ENCODE results near the gene CLSTN2. TPM values are rescaled to one million over a fixed set of nuclear protein-coding genes. Genes with fewer than 3 reads are reported as not detected.

The CLSTN2 gene
- total and polyA plus RNA-seq, 2 experiments from 2014 or later: 3.5 to 7.0 TPM

- no peaks in the 10 kb centered on the region for H3K36me3 ChIP-seq
- peaks cover 15% of the 10 kb centered on the region for H3K4me1 ChIP-seq (ENCODE audit: low read depth)
- no peak for DNase-seq (ENCODE audit: low read depth in 1 of 2, low spot score in 1 of 2)
- no peak overlapping the region for H3K4me3 ChIP-seq
- no peak for TF ChIP-seq CTCF (IDR thresholded peaks at IDR 0.05; ENCODE audit: low read depth, low read length)
- no peaks in the 10 kb centered on the region for H3K9me3 ChIP-seq (ENCODE audit: low read depth)
- peak overlapping the region; percentile 12 for H3K27ac ChIP-seq
- no peaks in the 10 kb centered on the region for H3K27me3 ChIP-seq
These were observed 308.6 kb downstream of the CLSTN2 start for GRCh38 chr3:140243575-140243974.

GRCh38 chr3:140244893-140245292 lies 309.9 kb downstream of the CLSTN2 start:
- Histone ChIP-seq H3K4me1 (ENCODE audit: low read depth) (peaks cover 15% of the 10 kb centered on the region), H3K27me3 (no peaks in the 10 kb centered on the region), H3K4me3 (no peak overlapping the region), H3K36me3 (no peaks in the 10 kb centered on the region), H3K27ac (no peak overlapping the region), H3K9me3 (ENCODE audit: low read depth) (no peaks in the 10 kb centered on the region)
- TF ChIP-seq CTCF (IDR thresholded peaks at IDR 0.05; ENCODE audit: low read depth, low read length): no peak
- DNase-seq (ENCODE audit: low read depth in 1 of 2, low spot score in 1 of 2): peak in 1 of 2 donors; percentile 11

GRCh38 chr3:140246578-140246977 lies 311.6 kb downstream of the CLSTN2 start:
- H3K27ac ChIP-seq: no peak overlapping the region

GRCh38 chr3:140247775-140248174 lies 312.8 kb downstream of the CLSTN2 start:
- DNase-seq (ENCODE audit: low read depth in 1 of 2, low spot score in 1 of 2): no peak
- Histone ChIP-seq H3K4me1 (ENCODE audit: low read depth) (peaks cover 11% of the 10 kb centered on the region), H3K9me3 (ENCODE audit: low read depth) (no peaks in the 10 kb centered on the region), H3K27me3 (no peaks in the 10 kb centered on the region), H3K27ac (no peak overlapping the region), H3K4me3 (no peak overlapping the region), H3K36me3 (no peaks in the 10 kb centered on the region)
- no peak for TF ChIP-seq CTCF (IDR thresholded peaks at IDR 0.05; ENCODE audit: low read depth, low read length)

More at GRCh38 chr3:140246578-140246977, 311.6 kb downstream of the CLSTN2 start:
- no peak for DNase-seq (ENCODE audit: low read depth in 1 of 2, low spot score in 1 of 2)
- no peaks in the 10 kb centered on the region for H3K27me3 ChIP-seq
- no peaks in the 10 kb centered on the region for H3K9me3 ChIP-seq (ENCODE audit: low read depth)
- H3K4me1 ChIP-seq (ENCODE audit: low read depth): peaks cover 15% of the 10 kb centered on the region
- no peak overlapping the region for H3K4me3 ChIP-seq
- TF ChIP-seq CTCF (IDR thresholded peaks at IDR 0.05; ENCODE audit: low read depth, low read length): no peak
- no peaks in the 10 kb centered on the region for H3K36me3 ChIP-seq

- no peaks in the 10 kb centered on the region for H3K9me3 ChIP-seq (ENCODE audit: low read depth)
- H3K27ac ChIP-seq: no peak overlapping the region
- no peaks in the 10 kb centered on the region for H3K4me1 ChIP-seq (ENCODE audit: low read depth)
- H3K27me3 ChIP-seq: no peaks in the 10 kb centered on the region
- no peak for DNase-seq (ENCODE audit: low read depth in 1 of 2, low spot score in 1 of 2)
- H3K36me3 ChIP-seq: no peaks in the 10 kb centered on the region
- no peak overlapping the region for H3K4me3 ChIP-seq
- no peak for TF ChIP-seq CTCF (IDR thresholded peaks at IDR 0.05; ENCODE audit: low read depth, low read length)
These were observed 314.2 kb downstream of the CLSTN2 start for GRCh38 chr3:140249188-140249587.

All from cardiac muscle cell (in vitro differentiated cells and primary cell).